Smooth muscle cell of the pulmonary artery (primary cell): ENCODE measurements around the gene UTRN. TPM values are rescaled to one million over a fixed set of nuclear protein-coding genes. Genes with fewer than 3 reads are reported as not detected.

ENCODE experiments used
- total RNA-seq: library from RNA; depleted of rRNA; stranded (reverse); fragments of >200 nt; gene quantifications from 2 replicates; pipeline ENCODE4 v1.2.3, GENCODE V29; 2014

UTRN gene
- 105 and 165 TPM in 2 replicates for total RNA-seq

DNA sequence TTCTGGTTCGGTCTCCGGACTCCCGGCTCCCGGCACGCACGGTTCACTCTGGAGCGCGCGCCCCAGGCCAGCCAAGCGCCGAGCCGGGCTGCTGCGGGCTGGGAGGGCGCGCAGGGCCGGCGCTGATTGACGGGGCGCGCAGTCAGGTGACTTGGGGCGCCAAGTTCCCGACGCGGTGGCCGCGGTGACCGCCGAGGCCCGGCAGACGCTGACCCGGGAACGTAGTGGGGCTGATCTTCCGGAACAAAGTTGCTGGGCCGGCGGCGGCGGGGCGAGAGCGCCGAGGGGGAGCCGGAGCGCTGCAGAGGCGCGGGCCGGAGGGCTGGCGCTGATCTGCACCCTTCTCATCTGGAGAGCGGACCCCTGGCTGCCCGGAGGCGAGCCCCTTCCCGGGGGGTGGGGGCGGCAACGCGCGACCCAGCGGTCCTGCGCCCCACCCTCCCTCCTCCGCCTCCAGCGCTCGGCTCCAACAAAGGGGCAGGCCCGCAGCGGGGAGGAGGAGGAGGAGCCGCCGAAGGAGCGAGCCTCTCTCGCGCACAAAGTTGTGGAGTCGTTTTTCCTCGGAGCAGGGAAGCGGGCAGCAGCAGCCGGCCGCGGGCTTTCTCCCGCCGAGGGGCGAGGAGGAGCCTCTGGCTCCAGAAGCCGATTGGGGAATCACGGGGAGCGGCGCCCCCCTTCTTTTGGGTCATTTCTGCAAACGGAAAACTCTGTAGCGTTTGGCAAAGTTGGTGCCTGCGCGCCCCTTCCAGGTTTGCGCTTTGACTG lies at the start of gene UTRN:
Gene UTRN, plus strand, starts transcription at position 553 of the 765 bp plus-strand sequence. CDS start 6,494 bp downstream, outside the sequence.

Other genes with a start within 250 kb of the UTRN start
- gene SF3B5, start 189.8 kb upstream of the UTRN start, total RNA-seq, result 44.6 and 53.3 TPM in 2 replicates
- 0.85 and 1.6 TPM in 2 replicates for gene STX11, start 134.8 kb upstream of the UTRN start, total RNA-seq